Gastrocnemius medialis (tissue), 4 donors: ENCODE results near the gene DLX5.

Experiments used
- POLR2A ChIP-seq, 2 donors: fragments of 450-650 bp; IDR thresholded peaks; one replicate each; pipeline ENCODE4 v1.6.1; 2017; ENCODE audit warnings: antibody characterized with exemption in 2 of 2, mild to moderate bottlenecking in 2 of 2, moderate library complexity in 2 of 2
- TF ChIP-seq, protein P1 (sequence below), 5 experiments: fragments of 450-650 bp in 3 of 5; fragments of 200-600 bp in 2 of 5; sonication (generic) in 2 of 5; IDR thresholded peaks in 4 of 5; conservative IDR thresholded peaks in 1 of 5; 1 replicate in 4 of 5; 2 replicates in 1 of 5; pipeline ENCODE4 v1.5.1; 2016 to 2019; ENCODE audit warnings: antibody characterized with exemption in 5 of 5, mild to moderate bottlenecking in 3 of 5, moderate library complexity in 3 of 5

DNA sequence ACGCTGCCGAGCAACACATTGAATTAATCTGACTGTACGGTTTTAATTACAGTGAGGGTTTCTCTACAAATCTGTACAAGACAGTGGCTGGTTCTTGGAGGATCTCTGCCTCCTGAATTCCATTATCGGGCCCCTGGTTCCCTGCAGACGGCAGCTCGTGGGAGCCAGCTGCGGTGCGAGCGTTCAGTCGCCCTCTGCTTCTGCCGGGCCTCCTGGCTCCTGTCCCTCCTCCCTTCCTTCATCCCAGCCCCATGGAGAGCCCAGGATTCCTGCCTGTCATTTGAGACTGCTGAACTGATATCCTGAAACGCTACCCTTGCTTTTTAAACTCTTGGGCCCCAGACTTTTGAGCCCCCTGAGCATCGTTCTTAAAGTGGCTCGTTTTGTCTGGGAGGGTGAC is 25.9 kb downstream of the DLX5 start:
- TF ChIP-seq, protein P1, sequence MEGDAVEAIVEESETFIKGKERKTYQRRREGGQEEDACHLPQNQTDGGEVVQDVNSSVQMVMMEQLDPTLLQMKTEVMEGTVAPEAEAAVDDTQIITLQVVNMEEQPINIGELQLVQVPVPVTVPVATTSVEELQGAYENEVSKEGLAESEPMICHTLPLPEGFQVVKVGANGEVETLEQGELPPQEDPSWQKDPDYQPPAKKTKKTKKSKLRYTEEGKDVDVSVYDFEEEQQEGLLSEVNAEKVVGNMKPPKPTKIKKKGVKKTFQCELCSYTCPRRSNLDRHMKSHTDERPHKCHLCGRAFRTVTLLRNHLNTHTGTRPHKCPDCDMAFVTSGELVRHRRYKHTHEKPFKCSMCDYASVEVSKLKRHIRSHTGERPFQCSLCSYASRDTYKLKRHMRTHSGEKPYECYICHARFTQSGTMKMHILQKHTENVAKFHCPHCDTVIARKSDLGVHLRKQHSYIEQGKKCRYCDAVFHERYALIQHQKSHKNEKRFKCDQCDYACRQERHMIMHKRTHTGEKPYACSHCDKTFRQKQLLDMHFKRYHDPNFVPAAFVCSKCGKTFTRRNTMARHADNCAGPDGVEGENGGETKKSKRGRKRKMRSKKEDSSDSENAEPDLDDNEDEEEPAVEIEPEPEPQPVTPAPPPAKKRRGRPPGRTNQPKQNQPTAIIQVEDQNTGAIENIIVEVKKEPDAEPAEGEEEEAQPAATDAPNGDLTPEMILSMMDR (IDR thresholded peaks at IDR 0.05 in 4 of 5, conservative IDR thresholded peaks at IDR 0.05 in 1 of 5): no peak
- no peak for TF ChIP-seq POLR2A (IDR thresholded peaks at IDR 0.05)
